ENCODE data around the gene ALLC. TPM values are rescaled to one million over a fixed set of nuclear protein-coding genes. Genes with fewer than 3 reads are reported as not detected.

Gene ALLC
- total and polyA plus RNA-seq, 9 of the 15 experiments (the other 6 are each of a cell fraction or from before 2014, with no cell fraction given): not detected

GRCh38 chr2:3654531-3655225 lies 3.3 kb upstream of the ALLC start:
- no peaks in the 10 kb centered on the region for H3K9me1 ChIP-seq (ENCODE audit: control insufficient read depth, insufficient read depth, low read length)
- H3K27ac ChIP-seq (ENCODE audit: extremely low read depth, low read depth, low read length): no peak overlapping the region
- H3K4me2 ChIP-seq (ENCODE audit: insufficient read depth, low read length): no peak overlapping the region
- ChIA-PET POLR2A (interaction anchor here (0.6 to 1.9 kb wide), 3 partner anchors 14 to 780 kb away, joined by 3 to 6 read pairs (median 3); no protein-coding TSS in a partner anchor), CTCF (ENCODE audit: low intra/inter-chr PET ratio) (no interaction called here)
- H3K4me3 ChIP-seq: no peak overlapping the region
- FAIRE-seq (no peak), ATAC-seq (no peak), DNase-seq (ENCODE audit: extremely low read depth in 1 of 4, low spot score in 3 of 4) (no peak)
- in situ Hi-C loops (cut with MboI) (loop anchor here (10.0 to 25.0 kb wide), 3 partner anchors 160 to 1542 kb away; no protein-coding TSS in a partner anchor), intact Hi-C loops (cut with micrococcal nuclease) (loop anchor here (5.0 kb wide), 3 partner anchors 77 to 232 kb away; partner anchors contain the start of gene RPS7)
- no peaks in the 10 kb centered on the region for H3K79me2 ChIP-seq (ENCODE audit: control insufficient read depth, insufficient read depth, low read length)
- H3K9ac ChIP-seq (ENCODE audit: insufficient read depth in 1 of 2, low read depth in 2 of 2, low read length in 2 of 2): no peak overlapping the region
- no peaks in the 10 kb centered on the region for H3K36me3 ChIP-seq (ENCODE audit: control insufficient read depth, insufficient read depth, low read length)
- H2AFZ ChIP-seq (ENCODE audit: low read depth, low read length): no peak overlapping the region
- peaks cover 8% of the 10 kb centered on the region for H4K20me1 ChIP-seq (replicated peaks; ENCODE audit: control insufficient read depth, insufficient read depth, low read length)
- peaks cover 0 to 23% of the 10 kb centered on the region in 2 experiments; a peak in 3 of 5 replicates for H3K4me1 ChIP-seq (replicated peaks in 1 of 2; ENCODE audit: control insufficient read depth in 2 of 2, insufficient read depth in 2 of 2, low read length in 2 of 2)
- no peaks in the 10 kb centered on the region for H3K9me3 ChIP-seq (replicated peaks; ENCODE audit: control insufficient read depth, insufficient read depth, low read depth, low read length)
- peaks cover 44 to 67% of the 10 kb centered on the region in 2 experiments for H3K27me3 ChIP-seq (ENCODE audit: control insufficient read depth in 2 of 2, insufficient read depth in 2 of 2, low read length in 2 of 2)
- no TSS peak for BruUV-seq (replicated peaks)
- WGBS (ENCODE audit: insufficient coverage, low coverage, missing lambda C conversion rate): 4% methylated on average over 19 of the region's 21 CpGs
- no peak for TF ChIP-seq ETV6 (IDR thresholded peaks at IDR 0.05; ENCODE audit: borderline replicate concordance in 1 of 2, low read depth in 2 of 2, low read length in 1 of 2)
- no peak for TF ChIP-seq ETV6 (CRISPR knock-in tag; IDR thresholded peaks at IDR 0.05; ENCODE audit: borderline replicate concordance)
- no peak for TF ChIP-seq KLF1 (tag; IDR thresholded peaks at IDR 0.05)
- TF ChIP-seq ZNF121 (CRISPR knock-in tag; conservative IDR thresholded peaks at IDR 0.05): no peak
- TF ChIP-seq HDAC1 (IDR thresholded peaks at IDR 0.05): no peak
- TF ChIP-seq HNRNPUL1 (IDR thresholded peaks at IDR 0.05; ENCODE audit: low read length): no peak
- no peak for TF ChIP-seq TAF1 (IDR thresholded peaks at IDR 0.05; ENCODE audit: control insufficient read depth, extremely low read depth, insufficient read depth, low read length, severe bottlenecking)
- no peak for TF ChIP-seq CTCF (IDR thresholded peaks at IDR 0.05 in 2 of 3, conservative IDR thresholded peaks at IDR 0.05 in 1 of 3; ENCODE audit: insufficient read depth in 2 of 3, low read depth in 1 of 3, low read length in 3 of 3)
- no peak for TF ChIP-seq ZNF445 (CRISPR knock-in tag; IDR thresholded peaks at IDR 0.05; ENCODE audit: low read depth)
- no peak for TF ChIP-seq HMG20A (CRISPR knock-in tag; conservative IDR thresholded peaks at IDR 0.05)
- TF ChIP-seq POLR2AphosphoS2 (IDR thresholded peaks at IDR 0.05; ENCODE audit: low read length): no peak
- no peak for TF ChIP-seq NCOA6 (IDR thresholded peaks at IDR 0.05)
- TF ChIP-seq ATF2 (CRISPR knock-in tag; IDR thresholded peaks at IDR 0.05): no peak
- TF ChIP-seq ATF4 (CRISPR knock-in tag; IDR thresholded peaks at IDR 0.05): no peak
- no peak for TF ChIP-seq SRSF9 (IDR thresholded peaks at IDR 0.05; ENCODE audit: borderline replicate concordance, low read depth, low read length)

All from K562 (cell line).